Measurements from ENCODE around the gene C14orf132.

Gene C14orf132

GRCh38 chr14:96117101-96117897 lies 78.1 kb downstream of the C14orf132 start:
- DNase-seq (ENCODE audit: low read depth in 4 of 4, low spot score in 1 of 4): no peak

GRCh38 chr14:96117960-96118359 lies 78.8 kb downstream of the C14orf132 start:
- no peak for DNase-seq (ENCODE audit: low read depth in 4 of 4, low spot score in 1 of 4)

- no peak for DNase-seq (ENCODE audit: low read depth in 4 of 4, low spot score in 1 of 4)
Measured at GRCh38 chr14:96118391-96118790, 79.2 kb downstream of the C14orf132 start.

GRCh38 chr14:96119947-96120346 lies 80.8 kb downstream of the C14orf132 start:
- no peak for DNase-seq (ENCODE audit: low read depth in 4 of 4, low spot score in 1 of 4)

GRCh38 chr14:96120392-96120791 lies 81.2 kb downstream of the C14orf132 start:
- no peak for DNase-seq (ENCODE audit: low read depth in 4 of 4, low spot score in 1 of 4)

- DNase-seq (ENCODE audit: low read depth in 4 of 4, low spot score in 1 of 4): no peak
Measured at GRCh38 chr14:96120941-96121340, 81.8 kb downstream of the C14orf132 start.

- DNase-seq (ENCODE audit: low read depth in 4 of 4, low spot score in 1 of 4): no peak
Measured at GRCh38 chr14:96121660-96122395, 82.7 kb downstream of the C14orf132 start.

GRCh38 chr14:96122496-96122895 lies 83.3 kb downstream of the C14orf132 start:
- DNase-seq (ENCODE audit: low read depth in 4 of 4, low spot score in 1 of 4): no peak

- DNase-seq (ENCODE audit: low read depth in 4 of 4, low spot score in 1 of 4): no peak
Measured at GRCh38 chr14:96125536-96125935, 86.4 kb downstream of the C14orf132 start.

GRCh38 chr14:96126339-96126782 lies 87.2 kb downstream of the C14orf132 start:
- DNase-seq (ENCODE audit: low read depth in 4 of 4, low spot score in 1 of 4): no peak

- DNase-seq (ENCODE audit: low read depth in 4 of 4, low spot score in 1 of 4): no peak
Measured at GRCh38 chr14:96126783-96127271, 87.7 kb downstream of the C14orf132 start.

- no peak for DNase-seq (ENCODE audit: low read depth in 4 of 4, low spot score in 1 of 4)
Measured at GRCh38 chr14:96129128-96129736, 90.1 kb downstream of the C14orf132 start.

GRCh38 chr14:96130391-96130790 lies 91.2 kb downstream of the C14orf132 start:
- DNase-seq (ENCODE audit: low read depth in 4 of 4, low spot score in 1 of 4): no peak

- no peak for DNase-seq (ENCODE audit: low read depth in 4 of 4, low spot score in 1 of 4)
Measured at GRCh38 chr14:96130854-96131253, 91.7 kb downstream of the C14orf132 start.

- DNase-seq (ENCODE audit: low read depth in 4 of 4, low spot score in 1 of 4): no peak
Measured at GRCh38 chr14:96131836-96132235, 92.7 kb downstream of the C14orf132 start.

- DNase-seq (ENCODE audit: low read depth in 4 of 4, low spot score in 1 of 4): no peak
Measured at GRCh38 chr14:96134508-96134907, 95.3 kb downstream of the C14orf132 start.

GRCh38 chr14:96135285-96135684 lies 96.1 kb downstream of the C14orf132 start:
- DNase-seq (ENCODE audit: low read depth in 4 of 4, low spot score in 1 of 4): no peak

- no peak for DNase-seq (ENCODE audit: low read depth in 4 of 4, low spot score in 1 of 4)
Measured at GRCh38 chr14:96136371-96137005, 97.3 kb downstream of the C14orf132 start.

GRCh38 chr14:96138241-96138640 lies 99.1 kb downstream of the C14orf132 start:
- DNase-seq (ENCODE audit: low read depth in 4 of 4, low spot score in 1 of 4): no peak

- DNase-seq (ENCODE audit: low read depth in 4 of 4, low spot score in 1 of 4): no peak
Measured at GRCh38 chr14:96139169-96139568, 100.0 kb downstream of the C14orf132 start.

GRCh38 chr14:96139879-96140278 lies 100.7 kb downstream of the C14orf132 start:
- no peak for DNase-seq (ENCODE audit: low read depth in 4 of 4, low spot score in 1 of 4)

Data from stimulated activated CD4-positive, alpha-beta T cell treated with anti-CD3 and anti-CD28 coated beads, Interleukin-1b, Interleukin-23, amount 100 ng/mL, for 24 hours (primary cell).